ENCODE measurements around the gene COL4A2. TPM values are rescaled to one million over a fixed set of nuclear protein-coding genes. Genes with fewer than 3 reads are reported as not detected.

COL4A2 gene
- total RNA-seq, 1 experiment from 2014 or later = 66.0 TPM

DNA sequence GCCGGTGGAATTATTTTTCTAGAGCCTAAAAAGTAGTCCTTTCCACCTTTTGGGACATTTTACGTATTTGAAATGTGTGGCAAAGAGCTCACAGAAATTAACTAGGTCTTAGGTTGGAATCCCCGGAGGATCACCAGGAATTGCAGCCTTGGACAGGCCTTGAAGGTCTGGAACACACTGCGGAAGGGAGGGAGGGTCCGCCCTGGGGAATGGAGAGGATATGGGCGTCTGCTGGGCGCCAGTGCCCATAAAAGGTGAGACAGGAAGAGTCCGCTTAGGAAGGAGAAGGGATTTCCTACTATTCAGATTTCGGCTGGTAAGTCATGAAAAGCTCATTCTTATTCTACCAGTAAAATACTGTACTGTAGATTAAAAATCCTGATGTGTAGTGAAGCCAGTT lies 111.9 kb downstream of the COL4A2 start:
- CTCF ChIA-PET = interaction anchor here (0.8 kb wide), 1 partner anchor 197 kb away, joined by 3 read pairs; no protein-coding TSS in a partner anchor
- no peak for TF ChIP-seq CTCF (IDR thresholded peaks at IDR 0.05; ENCODE audit: unreplicated experiment)
- no TSS peak for BruUV-seq (replicated peaks)
- POLR2A ChIA-PET = no interaction called here
- Mint-ChIP-seq H3K4me1 (ENCODE audit: insufficient read depth, unreplicated experiment) (peaks cover 37% of the 10 kb centered on the region), H3K27me3 (ENCODE audit: insufficient read depth, unreplicated experiment) (no peaks in the 10 kb centered on the region), H3K27ac (ENCODE audit: low read depth, unreplicated experiment) (no peak overlapping the region), H3K9me3 (ENCODE audit: unreplicated experiment) (peaks cover 7% of the 10 kb centered on the region), H3K36me3 (ENCODE audit: insufficient read depth, unreplicated experiment) (no peaks in the 10 kb centered on the region), H3K4me3 (ENCODE audit: unreplicated experiment) (no peak overlapping the region)
- DNase-seq (ENCODE audit: unreplicated experiment) = no peak
- intact Hi-C loops (cut with micrococcal nuclease) = no loop called here

DNA sequence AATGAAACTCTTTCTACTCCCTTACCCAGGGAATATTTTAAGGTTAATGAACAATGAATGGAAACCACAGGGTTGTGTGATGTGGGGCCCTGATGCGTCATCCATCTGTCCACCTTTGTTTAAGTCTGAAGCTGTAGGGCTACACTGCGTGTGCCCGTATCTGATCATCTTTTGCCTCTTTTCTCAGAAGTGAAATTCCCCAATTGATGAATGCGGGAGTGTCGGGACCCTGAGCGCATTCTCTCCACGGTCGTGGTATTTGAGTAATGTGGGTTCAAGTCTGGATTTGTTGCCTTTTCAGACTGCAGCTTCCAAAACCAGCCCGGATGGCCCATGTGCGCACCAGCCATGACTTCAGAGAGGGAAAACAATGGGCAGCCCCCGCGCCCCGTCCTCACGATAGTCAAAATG lies 112.3 kb downstream of the COL4A2 start:
- H3K36me3 Mint-ChIP-seq (ENCODE audit: insufficient read depth, unreplicated experiment) = no peaks in the 10 kb centered on the region
- peaks cover 7% of the 10 kb centered on the region for H3K9me3 Mint-ChIP-seq (ENCODE audit: unreplicated experiment)
- no peak overlapping the region for H3K27ac Mint-ChIP-seq (ENCODE audit: low read depth, unreplicated experiment)
- H3K4me1 Mint-ChIP-seq (ENCODE audit: insufficient read depth, unreplicated experiment) = peaks cover 37% of the 10 kb centered on the region
- BruUV-seq (replicated peaks) = no TSS peak
- POLR2A ChIA-PET = interaction anchor here (0.6 kb wide), 1 partner anchor 196 kb away, joined by 3 read pairs; the partner anchor contains the start of gene NAXD
- CTCF ChIA-PET = interaction anchor here (0.8 kb wide), 1 partner anchor 197 kb away, joined by 3 read pairs; no protein-coding TSS in a partner anchor
- H3K27me3 Mint-ChIP-seq (ENCODE audit: insufficient read depth, unreplicated experiment) = no peaks in the 10 kb centered on the region
- no peak overlapping the region for H3K4me3 Mint-ChIP-seq (ENCODE audit: unreplicated experiment)
- intact Hi-C loops (cut with micrococcal nuclease) = no loop called here
- no peak for DNase-seq (ENCODE audit: unreplicated experiment)
- no peak for TF ChIP-seq CTCF (IDR thresholded peaks at IDR 0.05; ENCODE audit: unreplicated experiment)

DNA sequence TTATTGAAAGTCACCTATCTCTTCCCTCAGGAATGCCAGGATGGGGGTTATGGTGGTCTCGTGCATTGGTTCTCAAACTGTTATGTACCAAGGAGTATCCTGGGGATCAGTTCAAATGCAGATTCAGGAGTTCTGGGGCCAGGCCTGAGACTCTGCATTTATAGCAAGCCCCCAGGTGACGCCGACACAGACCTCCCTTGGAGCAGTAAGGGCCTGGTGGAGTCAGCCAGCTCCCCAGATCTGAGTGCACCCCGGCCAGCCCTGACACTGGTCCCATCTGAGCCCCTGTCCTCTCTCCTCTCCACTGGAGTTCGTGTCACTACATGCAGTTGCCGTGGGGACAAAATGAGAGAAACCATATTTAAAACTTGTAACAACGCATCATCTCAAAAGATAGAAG lies 112.9 kb downstream of the COL4A2 start:
- ChIA-PET POLR2A (interaction anchor here (0.6 kb wide), 1 partner anchor 195 kb away, joined by 3 read pairs; the partner anchor contains the start of gene NAXD), CTCF (interaction anchor here (0.8 to 1.4 kb wide), 3 partner anchors 8 to 1340 kb away, joined by 3 to 5 read pairs (median 4); no protein-coding TSS in a partner anchor)
- peaks cover 7% of the 10 kb centered on the region for H3K9me3 Mint-ChIP-seq (ENCODE audit: unreplicated experiment)
- no peak overlapping the region for H3K4me3 Mint-ChIP-seq (ENCODE audit: unreplicated experiment)
- H3K27ac Mint-ChIP-seq (ENCODE audit: low read depth, unreplicated experiment) = no peak overlapping the region
- TF ChIP-seq CTCF (IDR thresholded peaks at IDR 0.05; ENCODE audit: unreplicated experiment) = no peak
- H3K27me3 Mint-ChIP-seq (ENCODE audit: insufficient read depth, unreplicated experiment) = no peaks in the 10 kb centered on the region
- no peak for DNase-seq (ENCODE audit: unreplicated experiment)
- peaks cover 36% of the 10 kb centered on the region for H3K4me1 Mint-ChIP-seq (ENCODE audit: insufficient read depth, unreplicated experiment)
- intact Hi-C loops (cut with micrococcal nuclease) = no loop called here
- no TSS peak for BruUV-seq (replicated peaks)
- no peaks in the 10 kb centered on the region for H3K36me3 Mint-ChIP-seq (ENCODE audit: insufficient read depth, unreplicated experiment)

DNA sequence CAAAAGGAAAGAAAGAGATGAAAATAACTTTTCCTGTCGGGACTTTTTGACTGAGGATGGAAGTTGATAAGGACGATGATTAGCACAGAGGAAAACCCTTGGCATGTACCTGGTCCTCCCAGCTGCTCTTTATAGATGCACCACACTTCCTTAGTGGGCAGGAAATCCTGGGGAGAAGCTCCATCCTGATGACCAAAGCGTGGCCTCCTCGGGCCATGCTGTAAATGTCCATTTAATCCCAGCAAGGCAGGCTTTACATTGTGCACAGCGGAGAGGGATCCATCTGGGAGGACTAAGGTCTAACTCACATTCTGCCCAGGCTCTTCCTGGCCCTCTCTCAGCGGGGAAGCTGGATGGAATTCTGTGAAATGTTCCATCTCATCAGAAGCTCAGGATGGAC lies 113.5 kb downstream of the COL4A2 start:
- CTCF ChIA-PET = interaction anchor here (0.6 to 1.4 kb wide), 3 partner anchors 8 to 1341 kb away, joined by 3 to 5 read pairs (median 4); no protein-coding TSS in a partner anchor
- H3K9me3 Mint-ChIP-seq (ENCODE audit: unreplicated experiment) = peaks cover 7% of the 10 kb centered on the region
- no peak for TF ChIP-seq CTCF (IDR thresholded peaks at IDR 0.05; ENCODE audit: unreplicated experiment)
- intact Hi-C loops (cut with micrococcal nuclease) = no loop called here
- peaks cover 29% of the 10 kb centered on the region for H3K4me1 Mint-ChIP-seq (ENCODE audit: insufficient read depth, unreplicated experiment)
- no peak overlapping the region for H3K27ac Mint-ChIP-seq (ENCODE audit: low read depth, unreplicated experiment)
- DNase-seq (ENCODE audit: unreplicated experiment) = no peak
- BruUV-seq (replicated peaks) = no TSS peak
- no peak overlapping the region for H3K4me3 Mint-ChIP-seq (ENCODE audit: unreplicated experiment)
- no peaks in the 10 kb centered on the region for H3K27me3 Mint-ChIP-seq (ENCODE audit: insufficient read depth, unreplicated experiment)
- POLR2A ChIA-PET = no interaction called here
- H3K36me3 Mint-ChIP-seq (ENCODE audit: insufficient read depth, unreplicated experiment) = no peaks in the 10 kb centered on the region
